ENCODE data around the gene DDX25. TPM values are rescaled to one million over a fixed set of nuclear protein-coding genes. Genes with fewer than 3 reads are reported as not detected.

DDX25 gene
- 2.2 TPM for total RNA-seq

DNA sequence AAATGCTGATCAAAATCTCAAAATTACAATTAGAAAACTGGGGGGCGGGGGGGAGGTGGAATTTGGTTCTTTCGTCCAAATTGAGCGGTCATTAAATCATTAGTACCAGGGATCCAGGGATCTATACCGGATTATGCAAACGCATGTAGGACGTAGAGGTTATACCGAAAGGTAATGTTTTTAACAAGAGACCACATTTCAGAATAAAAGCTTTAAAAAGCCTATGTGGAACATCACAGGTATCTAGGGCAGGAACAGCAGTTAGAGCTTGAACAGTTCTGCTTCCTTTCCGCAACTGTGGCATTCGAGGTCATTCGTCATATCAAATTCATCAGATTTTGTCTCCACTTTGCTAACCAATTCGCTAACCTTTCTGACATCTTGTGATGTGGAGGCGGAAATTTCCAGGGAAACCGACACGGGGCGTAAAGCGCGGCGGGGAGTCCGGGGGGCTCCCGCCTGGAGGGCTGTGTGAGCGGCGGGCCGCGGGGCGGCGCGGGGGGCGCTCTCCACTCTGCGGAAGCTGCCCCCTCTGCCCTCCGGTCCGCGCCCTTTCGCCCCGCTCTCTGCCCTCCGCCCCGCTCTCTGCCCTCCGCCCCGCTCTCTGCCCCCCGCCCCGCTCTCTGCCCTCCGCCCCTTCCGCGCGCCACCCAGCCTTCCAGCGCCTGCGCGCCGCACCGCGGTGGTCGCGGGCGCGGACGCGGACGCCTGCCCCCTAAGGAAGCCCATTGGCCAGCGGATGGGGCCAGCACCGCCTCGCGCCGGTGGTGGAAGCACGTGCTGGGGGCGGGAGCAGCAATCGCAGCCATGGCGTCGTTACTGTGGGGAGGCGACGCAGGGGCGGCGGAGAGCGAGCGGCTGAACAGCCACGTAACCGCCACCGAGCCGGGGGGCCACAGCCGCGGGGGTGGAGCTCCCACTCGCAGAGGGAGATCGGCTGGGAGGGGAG lies at the start of gene DDX25:
Gene DDX25, plus strand, starts transcription at position 798 of the 949 bp plus-strand sequence. Its CDS starts 10 bp downstream, at position 808.

DNA sequence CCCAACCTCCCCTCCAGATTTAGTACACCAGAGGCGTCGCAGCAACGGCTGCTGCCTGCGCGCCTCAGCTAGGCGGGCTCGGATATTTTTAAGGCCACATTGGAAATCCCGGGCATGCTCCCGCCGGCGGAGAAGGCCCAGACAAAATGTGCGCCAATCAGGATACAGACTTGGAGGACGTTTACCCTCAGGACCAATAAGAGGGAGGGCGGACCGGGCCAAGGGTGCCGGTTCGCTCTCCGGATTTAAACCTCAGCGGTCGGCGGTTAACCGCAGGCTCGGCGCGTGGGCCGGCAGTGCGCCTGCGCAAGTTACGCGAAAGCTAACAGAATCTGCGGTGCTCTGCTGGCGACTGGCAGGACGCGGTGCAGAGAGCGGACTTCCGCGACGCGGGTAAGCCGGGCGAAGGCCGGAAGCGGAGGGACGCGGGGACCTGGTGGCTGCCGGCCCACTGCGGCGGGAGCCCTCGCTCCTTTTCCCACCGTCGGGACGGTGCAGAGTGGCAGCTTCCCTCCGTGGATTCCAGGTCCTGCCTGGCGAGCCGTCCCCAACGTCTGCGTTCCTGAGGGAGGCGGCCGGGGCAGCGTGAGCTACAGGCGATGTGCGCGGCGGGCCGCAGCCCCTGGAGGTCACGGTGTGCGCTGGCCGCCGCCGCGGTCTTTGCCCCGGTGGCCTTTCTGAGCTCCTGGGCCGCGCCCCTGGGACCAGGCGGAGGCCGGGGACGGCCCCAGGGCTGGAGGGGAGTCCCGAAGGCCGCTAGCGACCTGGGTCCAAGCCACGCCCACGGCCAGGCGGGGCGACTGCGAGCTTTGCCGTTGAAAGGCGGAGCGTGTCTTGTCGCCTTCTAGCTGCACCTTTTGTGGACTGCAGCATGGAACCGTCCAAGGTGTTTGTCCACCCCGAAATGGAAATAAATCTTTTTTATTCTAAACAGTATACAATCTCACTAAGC lies 16.7 kb upstream of the DDX25 start, which contains the start of gene HYLS1:
Gene HYLS1, plus strand, starts transcription at position 296 of the 952 bp plus-strand sequence. CDS start 11,701 bp downstream, outside the sequence.

DNA sequence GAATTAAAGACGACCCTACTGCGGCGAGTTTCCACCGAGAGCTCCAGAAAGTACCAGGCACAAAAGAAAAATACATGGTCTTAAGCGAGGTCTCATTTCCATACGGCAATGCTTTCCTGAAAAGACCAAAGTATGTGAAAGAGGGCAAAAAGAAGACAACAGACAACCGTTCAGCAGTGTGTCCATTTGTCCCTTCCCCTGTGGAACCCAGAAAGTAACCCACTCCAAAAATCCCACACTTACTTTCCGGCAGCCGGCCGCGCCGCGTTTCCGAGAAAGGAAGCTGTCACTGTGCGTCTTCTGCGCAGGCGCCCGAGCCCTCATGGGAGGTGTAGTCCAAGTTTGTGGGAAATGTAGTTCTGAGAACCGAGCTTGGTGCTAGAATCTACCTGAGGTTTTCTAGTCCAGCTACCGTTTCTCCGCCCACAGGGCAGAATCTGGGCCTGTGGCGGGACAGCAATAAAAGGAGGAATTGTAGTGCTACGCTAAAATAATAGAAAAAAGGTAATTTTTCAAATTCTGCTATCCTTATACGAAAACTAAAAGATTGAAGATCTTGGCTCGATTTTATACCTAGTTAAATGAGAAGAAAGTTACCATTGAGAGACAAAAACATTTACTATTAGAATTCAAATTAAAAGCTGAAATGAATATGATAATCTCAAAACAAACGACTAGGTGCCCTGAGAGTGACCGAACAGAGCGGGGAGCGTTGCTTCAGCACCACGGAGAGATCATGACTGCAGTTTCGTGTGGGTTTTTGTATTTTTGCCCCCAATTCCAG lies 1.2 kb upstream of the DDX25 start, which contains the start of gene PUS3:
Gene PUS3, minus strand, starts transcription at position 280 of the 784 bp plus-strand sequence. CDS start 6,922 bp downstream, outside the sequence.

DNA sequence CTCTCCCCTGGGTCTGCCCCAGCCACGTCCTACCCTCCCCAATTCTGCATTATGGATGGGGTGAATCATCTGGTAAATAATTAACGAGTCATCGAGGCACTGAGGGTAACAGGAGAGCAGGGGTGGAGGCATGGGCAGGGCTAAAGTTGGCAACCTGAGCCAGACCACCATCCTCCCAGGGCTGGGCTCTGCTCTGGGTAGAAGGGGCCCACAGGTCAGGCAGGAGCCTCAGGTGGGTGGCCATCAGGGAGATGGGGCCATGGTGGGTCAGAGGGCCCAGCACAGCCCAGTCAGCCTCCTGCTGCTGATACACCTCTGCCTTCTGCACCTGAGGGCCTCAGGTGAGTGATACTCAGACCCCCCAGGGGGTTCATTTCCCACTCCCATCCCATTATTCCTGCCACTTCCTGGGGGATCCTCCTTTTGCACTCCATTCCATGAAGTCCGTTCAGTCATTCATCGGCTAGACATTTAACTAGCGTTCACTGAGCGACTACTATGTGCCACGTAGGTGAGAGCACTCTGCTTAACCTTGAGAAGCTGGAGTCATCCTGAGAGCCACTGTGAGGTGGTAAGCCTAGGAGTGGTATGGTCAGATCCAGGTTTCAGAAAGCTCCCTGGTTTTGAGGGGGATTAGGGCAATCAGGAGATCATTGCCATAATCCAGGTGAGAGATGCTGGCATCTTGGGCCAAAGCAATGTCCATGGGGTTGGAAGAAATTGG lies 41.7 kb downstream of the DDX25 start, which contains the start of gene VSIG10L2:
Gene VSIG10L2, plus strand, starts transcription at position 248 of the 724 bp plus-strand sequence. Its CDS starts 12 bp downstream, at position 260.

Other genes starting within 250 kb of the DDX25 start
- gene ACRV1, start 223.7 kb upstream of the DDX25 start, total RNA-seq = not detected
- gene PATE1, start 158.2 kb upstream of the DDX25 start, total RNA-seq = not detected
- gene PATE2, start 125.7 kb upstream of the DDX25 start, total RNA-seq = not detected
- not detected for gene PATE3, start 116.4 kb upstream of the DDX25 start, total RNA-seq
- gene PATE4, start 71.2 kb upstream of the DDX25 start, total RNA-seq = not detected
- 5.4 TPM for gene HYLS1, start 16.8 kb upstream of the DDX25 start, total RNA-seq
- gene PUS3, start 1.3 kb upstream of the DDX25 start, total RNA-seq = 8.6 TPM
- gene VSIG10L2, start 41.5 kb downstream of the DDX25 start, total RNA-seq = 0.23 TPM
- gene CDON, start 158.4 kb downstream of the DDX25 start, total RNA-seq = 34.1 TPM